IMR-90 (cell line): Measurements from ENCODE around the gene PKNOX1. TPM values are rescaled to one million over a fixed set of nuclear protein-coding genes. Genes with fewer than 3 reads are reported as not detected.
A peak's percentile ranks its signal among the peaks of the same experiment; 100 is the strongest.

Source experiments
- ATAC-seq: fragments of 200-7000 bp; cut with Tn5 transposase; 2 replicates; pipeline ENCODE4 v1.9.1; 2020; ENCODE audit warnings: low read depth, mild to moderate bottlenecking, moderate library complexity
- BruUV-seq: library from RNA; stranded (reverse); fragments of 400-500 nt; replicated peaks from 2 replicates; lab custom pipeline; 2021; lab: Mats Ljungman, UMichigan
- CTCF ChIA-PET: fragments of 300-600 bp; formaldehyde crosslinking; extraction: SDS; loops from one replicate; lab custom pipeline; 2021; ENCODE audit warnings: antibody characterized with exemption; lab: Yijun Ruan, JAX
- POLR2A ChIA-PET: fragments of 300-600 bp; sonication (Branson Sonifier 250); formaldehyde crosslinking; loops from one replicate; lab custom pipeline; 2022; ENCODE audit warnings: antibody characterized with exemption; ENCODE audit not compliant: unreplicated experiment; lab: Charles Lee
- DNase-seq: peaks from one replicate; pipeline ENCODE4 v3.0.0; 2013
- H2AFZ ChIP-seq: replicated peaks from 2 replicates; pipeline ENCODE3; 2013; ENCODE audit warnings: low read length, mild to moderate bottlenecking; ENCODE audit not compliant: poor library complexity
- H2AK5ac ChIP-seq: 2 replicates; pipeline ENCODE4 v1.6.1; 2013; ENCODE audit warnings: low read depth, low read length, inconsistent platforms
- H2AK9ac ChIP-seq: replicated peaks from 2 replicates; pipeline ENCODE3; 2013; ENCODE audit warnings: mild to moderate bottlenecking, low read depth, low read length, moderate library complexity; ENCODE audit not compliant: poor library complexity
- H2BK120ac ChIP-seq: 2 replicates; pipeline ENCODE4 v1.6.1; 2013; ENCODE audit warnings: low read depth, low read length, inconsistent platforms
- H2BK15ac ChIP-seq: 3 replicates; pipeline ENCODE4 v1.6.1; 2013; ENCODE audit warnings: low read depth, low read length, inconsistent platforms
- H2BK20ac ChIP-seq: 2 replicates; pipeline ENCODE4 v1.6.1; 2013; ENCODE audit warnings: low read depth, mild to moderate bottlenecking, inconsistent platforms, low read length, moderate library complexity
- H2BK5ac ChIP-seq: 2 replicates; pipeline ENCODE4 v1.6.1; 2013; ENCODE audit warnings: mild to moderate bottlenecking, low read depth, low read length, inconsistent platforms; ENCODE audit not compliant: poor library complexity, severe bottlenecking
- H3K14ac ChIP-seq: replicated peaks from 2 replicates; pipeline ENCODE4 v1.6.1; 2013; ENCODE audit warnings: low read depth, low read length, inconsistent platforms
- H3K18ac ChIP-seq: 2 replicates; pipeline ENCODE4 v1.6.1; 2013; ENCODE audit warnings: low read depth, low read length, control low read depth
- H3K23ac ChIP-seq: 2 replicates; pipeline ENCODE4 v1.6.1; 2013; ENCODE audit warnings: low read depth, low read length, inconsistent platforms
- H3K27ac ChIP-seq: 2 replicates; pipeline ENCODE4 v1.5.1; 2013; ENCODE audit warnings: mild to moderate bottlenecking, control low read depth, low read length; ENCODE audit not compliant: insufficient read depth
- H3K27me3 ChIP-seq: 2 replicates; pipeline ENCODE4 v1.6.1; 2013; ENCODE audit warnings: low read length; ENCODE audit not compliant: control insufficient read depth, insufficient read depth
- H3K36me3 ChIP-seq: 2 replicates; pipeline ENCODE4 v1.6.1; 2013; ENCODE audit warnings: low read length, mixed read lengths; ENCODE audit not compliant: control insufficient read depth, insufficient read depth
- H3K4ac ChIP-seq: 2 replicates; pipeline ENCODE4 v1.6.1; 2013; ENCODE audit warnings: low read depth, low read length, inconsistent platforms
- H3K4me1 ChIP-seq: 2 replicates; pipeline ENCODE4 v1.6.1; 2013; ENCODE audit warnings: low read length, mixed read lengths; ENCODE audit not compliant: control insufficient read depth, insufficient read depth
- H3K4me2 ChIP-seq: 2 replicates; pipeline ENCODE4 v1.6.1; 2013; ENCODE audit warnings: low read depth, mild to moderate bottlenecking, control low read depth, low read length, moderate library complexity
- H3K4me3 ChIP-seq: 2 replicates; pipeline ENCODE4 v1.5.1; 2013; ENCODE audit warnings: low read depth, mild to moderate bottlenecking, control low read depth, low read length, moderate library complexity; ENCODE audit not compliant: insufficient read depth
- H3K56ac ChIP-seq: 2 replicates; pipeline ENCODE4 v1.6.1; 2013; ENCODE audit warnings: low read length, inconsistent platforms; ENCODE audit not compliant: insufficient read depth; ENCODE audit errors: extremely low read depth
- H3K79me1 ChIP-seq, 2 experiments: 2 replicates each; pipeline ENCODE4 v1.6.1; 2013; ENCODE audit warnings: low read length in 2 of 2, inconsistent platforms in 1 of 2, low read depth in 1 of 2
- H3K9ac ChIP-seq: 2 replicates; pipeline ENCODE4 v1.6.1; 2013; ENCODE audit warnings: low read depth, low read length, control low read depth
- H3K9me1 ChIP-seq: 2 replicates; pipeline ENCODE4 v1.6.1; 2013; ENCODE audit warnings: low read length, inconsistent platforms; ENCODE audit not compliant: insufficient read depth
- H3K9me3 ChIP-seq: 2 replicates; pipeline ENCODE4 v1.6.1; 2013; ENCODE audit warnings: low read length; ENCODE audit not compliant: control insufficient read depth, insufficient read depth
- H4K20me1 ChIP-seq: 2 replicates; pipeline ENCODE4 v1.6.1; 2013; ENCODE audit warnings: low read length, inconsistent platforms; ENCODE audit not compliant: insufficient read depth
- H4K5ac ChIP-seq: 2 replicates; pipeline ENCODE4 v1.6.1; 2013; ENCODE audit warnings: mild to moderate bottlenecking, low read depth, low read length, control low read depth
- H4K8ac ChIP-seq, 2 experiments: 2 replicates each; pipeline ENCODE4 v1.6.1; 2013; ENCODE audit warnings: low read depth in 2 of 2, low read length in 2 of 2, control low read depth in 1 of 2, inconsistent platforms in 1 of 2
- H4K91ac ChIP-seq: 2 replicates; pipeline ENCODE4 v1.6.1; 2013; ENCODE audit warnings: low read depth, low read length, inconsistent platforms; ENCODE audit not compliant: insufficient read depth
- BHLHE40 ChIP-seq: fragments of 150-350 bp; IDR thresholded peaks from 2 replicates; pipeline ENCODE4 v1.6.1; 2016; ENCODE audit warnings: mild to moderate bottlenecking, low read depth, low read length
- CEBPB ChIP-seq: IDR thresholded peaks from 2 replicates; pipeline ENCODE4 v1.6.1; 2012; ENCODE audit warnings: low read depth, low read length, improper control_type of control experiment
- CHD1 ChIP-seq: IDR thresholded peaks from 2 replicates; pipeline ENCODE4 v1.6.1; 2012; ENCODE audit warnings: low read depth, low read length, improper control_type of control experiment
- FOS ChIP-seq: fragments of 150-350 bp; IDR thresholded peaks from 2 replicates; pipeline ENCODE4 v1.6.1; 2016; ENCODE audit warnings: low read depth, low read length
- MAFK ChIP-seq: IDR thresholded peaks from 2 replicates; pipeline ENCODE4 v1.6.1; 2012; ENCODE audit warnings: low read depth, low read length, improper control_type of control experiment
- MAZ ChIP-seq: IDR thresholded peaks from 2 replicates; pipeline ENCODE4 v1.6.1; 2012; ENCODE audit warnings: low read depth, mild to moderate bottlenecking, low read length, improper control_type of control experiment, moderate library complexity, borderline replicate concordance
- NFE2L2 ChIP-seq: fragments of 150-350 bp; IDR thresholded peaks from 2 replicates; pipeline ENCODE4 v1.6.1; 2016; ENCODE audit warnings: low read depth, mild to moderate bottlenecking, low read length
- POLR2A ChIP-seq: IDR thresholded peaks from 2 replicates; pipeline ENCODE4 v1.6.1; 2012; ENCODE audit warnings: mild to moderate bottlenecking, low read depth, low read length
- RAD21 ChIP-seq: IDR thresholded peaks from 2 replicates; pipeline ENCODE4 v1.6.1; 2012; ENCODE audit warnings: low read length, improper control_type of control experiment
- RCOR1 ChIP-seq: IDR thresholded peaks from 2 replicates; pipeline ENCODE4 v1.6.1; 2012; ENCODE audit warnings: mild to moderate bottlenecking, low read length, improper control_type of control experiment; ENCODE audit not compliant: insufficient replicate concordance
- RFX5 ChIP-seq: IDR thresholded peaks from 2 replicates; pipeline ENCODE4 v1.8.0; 2012; ENCODE audit warnings: low read depth, mild to moderate bottlenecking, low read length, moderate library complexity
- SMC3 ChIP-seq: fragments of 150-350 bp; IDR thresholded peaks from 2 replicates; pipeline ENCODE4 v1.6.1; 2016; ENCODE audit warnings: low read depth, mild to moderate bottlenecking, antibody characterized with exemption, low read length, moderate library complexity
- WGBS, 2 experiments: methylation state at CpG; one replicate each; pipeline versions ENCODE4 v1.1.5 to v1.1.7; 2013; ENCODE audit warnings: missing lambda C conversion rate in 2 of 2; ENCODE audit not compliant: insufficient read length in 1 of 2; ENCODE audit errors: extremely low coverage in 2 of 2; 5-methylcytosine and 5-hydroxymethylcytosine counted together
- dilution Hi-C: fragments of 300-500 bp; cut with HindIII; formaldehyde crosslinking; loops from one replicate; pipeline ENCODE4 v1.14.3; 2018; ENCODE audit warnings: low sequenced_read_pairs; ENCODE audit not compliant: unreplicated experiment
- in situ Hi-C: fragments of 300-500 bp; cut with MboI; formaldehyde crosslinking; loops from 3 replicates; pipeline ENCODE4 v1.14.3; 2019; ENCODE audit warnings: low sequenced_read_pairs, inconsistent platforms, mixed read lengths
- intact Hi-C: fragments of 100-400 bp; cut with micrococcal nuclease; formaldehyde crosslinking; loops from 2 replicates; pipeline ENCODE4 v1.10.0; 2022
- polyA plus RNA-seq, 3 experiments: library from polyadenylated mRNA; depleted of rRNA; stranded (reverse); fragments of >200 nt; gene quantifications; 2 replicates each; pipeline ENCODE4 v1.2.3, GENCODE V29; 2012; ENCODE audit warnings: low replicate concordance in 1 of 3
- total RNA-seq: library from RNA; depleted of rRNA; stranded (reverse); fragments of >200 nt; gene quantifications from 2 replicates; pipeline ENCODE4 v1.2.3, GENCODE V29; 2012
- TF ChIP-seq, protein P1 (sequence below): fragments of 150-350 bp; IDR thresholded peaks from 2 replicates; pipeline ENCODE4 v1.6.1; 2017; ENCODE audit warnings: mild to moderate bottlenecking, antibody characterized with exemption, low read length, low read depth
- TF ChIP-seq, protein P2 (sequence below): conservative IDR thresholded peaks from 2 replicates; pipeline ENCODE4 v1.5.1; 2012; ENCODE audit warnings: mild to moderate bottlenecking, low read depth, low read length, improper control_type of control experiment

Gene PKNOX1
- total and polyA plus RNA-seq, 2 of the 4 experiments (the other 2 are of a cell fraction): 35.0 to 61.0 TPM

DNA sequence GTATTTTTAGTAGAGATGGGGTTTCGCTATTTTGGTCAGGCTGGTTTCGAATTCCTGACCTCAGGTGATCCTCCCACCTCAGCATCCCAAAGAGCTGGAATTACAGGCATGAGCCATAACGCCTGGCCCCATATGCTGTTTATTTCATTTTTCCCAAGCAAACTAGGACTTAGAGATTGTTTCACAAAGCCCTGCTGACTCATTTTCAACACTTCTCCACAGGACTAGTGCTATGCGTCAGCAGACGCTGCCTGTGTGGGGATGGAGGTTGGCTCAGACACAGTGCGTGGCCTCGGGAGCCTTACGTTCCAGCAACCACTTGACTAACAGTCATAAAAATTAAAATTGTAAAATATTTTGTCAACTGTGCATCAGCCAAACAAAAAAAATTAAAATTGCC lies 22.7 kb downstream of the PKNOX1 start:
- Histone ChIP-seq H4K91ac (0 out of 2 replicates have a peak overlapping the region, but pooled peaks have one; percentile 92), H4K5ac (peak overlapping the region; percentile 82), H2AFZ (no peak overlapping the region), H3K56ac (peak overlapping the region; percentile 36; the same call in 1 of the 2 replicates), H2AK9ac (no peak overlapping the region), H4K20me1 (no peaks in the 10 kb centered on the region), H3K9me3 (peaks cover 2% of the 10 kb centered on the region; the same call in 1 of the 2 replicates), H4K8ac (peak overlapping the region; percentile 61 to 72; a peak in 3 of 4 replicates), H3K4me2 (peak overlapping the region; percentile 6), H3K9me1 (peaks cover 20% of the 10 kb centered on the region), H3K4me3 (no peak overlapping the region), H2AK5ac (no peak overlapping the region), H3K27me3 (no peaks in the 10 kb centered on the region), H2BK120ac (peak overlapping the region; percentile 87), H3K36me3 (no peaks in the 10 kb centered on the region), H3K14ac (peak overlapping the region; percentile 80), H3K27ac (peak overlapping the region; percentile 84; the same call in 1 of the 2 replicates), H3K18ac (peak overlapping the region; percentile 95; the same call in 1 of the 2 replicates), H2BK15ac (peak overlapping the region; percentile 68; the same call in 1 of the 3 replicates), H3K23ac (no peak overlapping the region), H3K4me1 (peaks cover 17% of the 10 kb centered on the region), H3K9ac (0 out of 2 replicates have a peak overlapping the region, but pooled peaks have one; percentile 17), H2BK20ac (peak overlapping the region; percentile 84), H2BK5ac (peak overlapping the region; percentile 87), H3K79me1 (peaks cover 40 to 73% of the 10 kb centered on the region in 2 experiments), H3K4ac (peak overlapping the region; percentile 76)
- TF ChIP-seq FOS (peak; percentile 95), POLR2A (no peak), MAZ (no peak), BHLHE40 (peak; percentile 76), RAD21 (peak; percentile 32), CHD1 (no peak), RFX5 (no peak), CEBPB (peak; percentile 86), SMC3 (no peak), NFE2L2 (peak; percentile 82), MAFK (peak; percentile 50), RCOR1 (no peak)
- TF ChIP-seq, protein P1, sequence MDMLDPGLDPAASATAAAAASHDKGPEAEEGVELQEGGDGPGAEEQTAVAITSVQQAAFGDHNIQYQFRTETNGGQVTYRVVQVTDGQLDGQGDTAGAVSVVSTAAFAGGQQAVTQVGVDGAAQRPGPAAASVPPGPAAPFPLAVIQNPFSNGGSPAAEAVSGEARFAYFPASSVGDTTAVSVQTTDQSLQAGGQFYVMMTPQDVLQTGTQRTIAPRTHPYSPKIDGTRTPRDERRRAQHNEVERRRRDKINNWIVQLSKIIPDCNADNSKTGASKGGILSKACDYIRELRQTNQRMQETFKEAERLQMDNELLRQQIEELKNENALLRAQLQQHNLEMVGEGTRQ: no peak
- TF ChIP-seq, protein P2, sequence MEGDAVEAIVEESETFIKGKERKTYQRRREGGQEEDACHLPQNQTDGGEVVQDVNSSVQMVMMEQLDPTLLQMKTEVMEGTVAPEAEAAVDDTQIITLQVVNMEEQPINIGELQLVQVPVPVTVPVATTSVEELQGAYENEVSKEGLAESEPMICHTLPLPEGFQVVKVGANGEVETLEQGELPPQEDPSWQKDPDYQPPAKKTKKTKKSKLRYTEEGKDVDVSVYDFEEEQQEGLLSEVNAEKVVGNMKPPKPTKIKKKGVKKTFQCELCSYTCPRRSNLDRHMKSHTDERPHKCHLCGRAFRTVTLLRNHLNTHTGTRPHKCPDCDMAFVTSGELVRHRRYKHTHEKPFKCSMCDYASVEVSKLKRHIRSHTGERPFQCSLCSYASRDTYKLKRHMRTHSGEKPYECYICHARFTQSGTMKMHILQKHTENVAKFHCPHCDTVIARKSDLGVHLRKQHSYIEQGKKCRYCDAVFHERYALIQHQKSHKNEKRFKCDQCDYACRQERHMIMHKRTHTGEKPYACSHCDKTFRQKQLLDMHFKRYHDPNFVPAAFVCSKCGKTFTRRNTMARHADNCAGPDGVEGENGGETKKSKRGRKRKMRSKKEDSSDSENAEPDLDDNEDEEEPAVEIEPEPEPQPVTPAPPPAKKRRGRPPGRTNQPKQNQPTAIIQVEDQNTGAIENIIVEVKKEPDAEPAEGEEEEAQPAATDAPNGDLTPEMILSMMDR: no peak
- intact Hi-C loops: no loop called here
- in situ Hi-C loops: no loop called here
- DNase-seq (peak; percentile 99), ATAC-seq (peak; percentile 94)
- ChIA-PET CTCF (no interaction called here), POLR2A (no interaction called here)
- dilution Hi-C loops: no loop called here
- WGBS, 2 experiments: no CpG with 5 or more reads among the region's 8 CpGs
- BruUV-seq: no TSS peak
